Measurements from ENCODE around the gene SIPA1L2.
A peak's percentile ranks its signal among the peaks of the same experiment; 100 is the strongest.

The SIPA1L2 gene

DNA sequence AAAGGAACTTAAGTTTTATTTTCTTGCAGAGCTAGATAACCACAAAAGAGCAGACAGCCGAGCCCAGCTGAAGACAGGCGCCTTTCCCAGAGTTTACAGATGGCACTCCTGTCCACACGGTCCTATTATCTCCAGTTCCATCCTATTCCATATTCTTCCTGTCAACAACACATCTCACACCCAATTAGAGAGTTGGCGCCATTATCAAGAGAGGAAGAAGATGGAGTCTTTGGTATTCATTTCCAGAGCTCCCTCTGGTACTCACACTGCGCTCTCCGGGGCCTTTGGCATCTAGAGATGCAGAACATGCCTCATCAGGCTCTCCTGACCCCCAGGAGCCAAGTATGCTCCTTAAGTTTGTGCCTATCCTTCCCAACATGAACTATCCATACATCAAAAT is 43.3 kb upstream of the SIPA1L2 start (continued):
- TF ChIP-seq, protein P1, sequence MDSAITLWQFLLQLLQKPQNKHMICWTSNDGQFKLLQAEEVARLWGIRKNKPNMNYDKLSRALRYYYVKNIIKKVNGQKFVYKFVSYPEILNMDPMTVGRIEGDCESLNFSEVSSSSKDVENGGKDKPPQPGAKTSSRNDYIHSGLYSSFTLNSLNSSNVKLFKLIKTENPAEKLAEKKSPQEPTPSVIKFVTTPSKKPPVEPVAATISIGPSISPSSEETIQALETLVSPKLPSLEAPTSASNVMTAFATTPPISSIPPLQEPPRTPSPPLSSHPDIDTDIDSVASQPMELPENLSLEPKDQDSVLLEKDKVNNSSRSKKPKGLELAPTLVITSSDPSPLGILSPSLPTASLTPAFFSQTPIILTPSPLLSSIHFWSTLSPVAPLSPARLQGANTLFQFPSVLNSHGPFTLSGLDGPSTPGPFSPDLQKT (IDR thresholded peaks at IDR 0.05; ENCODE audit: borderline replicate concordance, low read depth, low read length), result no peak
- TF ChIP-seq ZNF221 (tag by site-specific recombination; IDR thresholded peaks at IDR 0.05; ENCODE audit: borderline replicate concordance), result no peak
- no peak for TF ChIP-seq ZNF596 (tag by site-specific recombination; IDR thresholded peaks at IDR 0.05)
- TF ChIP-seq ZIC2 (tag by site-specific recombination; IDR thresholded peaks at IDR 0.05), result no peak
- TF ChIP-seq ZNF335 (tag by site-specific recombination; conservative IDR thresholded peaks at IDR 0.05), result no peak
- no peak for TF ChIP-seq SCRT1 (tag by site-specific recombination; IDR thresholded peaks at IDR 0.05; ENCODE audit: borderline replicate concordance)
- no peak for TF ChIP-seq ZFHX2 (tag by site-specific recombination; conservative IDR thresholded peaks at IDR 0.05)

DNA sequence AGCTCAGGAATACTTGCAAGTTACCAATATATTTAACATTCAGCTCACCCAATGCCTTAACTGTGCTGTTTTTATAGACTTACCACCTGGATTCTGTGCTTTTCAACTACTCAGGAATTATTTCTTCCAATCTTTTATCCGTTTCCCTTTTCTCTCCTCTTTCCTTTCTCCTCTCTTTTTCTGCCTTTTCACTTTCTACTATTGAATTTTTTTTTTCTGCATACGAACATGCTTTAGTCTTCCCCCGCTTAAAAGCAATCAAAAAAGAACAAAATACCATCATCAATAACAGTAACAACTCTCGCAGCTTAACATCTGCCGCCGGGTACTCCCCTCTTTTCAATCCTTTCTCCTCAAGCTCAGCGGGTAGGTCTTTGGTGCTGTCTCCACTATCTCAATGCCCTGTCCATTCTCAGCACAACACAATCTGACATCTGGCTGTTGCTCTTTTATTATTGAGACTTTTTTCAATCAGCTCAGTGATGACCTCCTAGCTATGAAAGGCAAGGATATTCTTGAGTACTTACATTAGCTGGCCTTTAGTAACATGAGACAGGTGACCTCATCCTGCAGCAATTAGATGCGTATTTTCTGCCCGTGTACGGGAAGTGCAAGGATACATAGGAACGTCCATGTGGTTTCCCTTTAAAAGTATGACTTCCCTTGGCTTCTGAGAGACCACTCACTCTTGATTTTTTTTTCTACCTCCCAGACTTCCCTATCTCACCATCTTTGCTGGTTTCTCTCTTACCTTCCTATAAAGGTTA is 40.2 kb upstream of the SIPA1L2 start:
- CTCF ChIA-PET, result interaction anchor here (0.6 to 1.5 kb wide), 4 partner anchors 32 to 863 kb away, joined by 3 to 6 read pairs (median 3); no protein-coding TSS in a partner anchor
- Histone ChIP-seq H3K36me3 (ENCODE audit: control insufficient read depth in 2 of 2, insufficient read depth in 1 of 2, low read length in 2 of 2) (no peaks in the 10 kb centered on the region), H3K27ac (ENCODE audit: extremely low read depth, low read depth, low read length) (no peak overlapping the region; the same call in 1 of the 2 replicates), H3K4me3 (ENCODE audit: low read depth, low read length) (no peak overlapping the region), H3K9me3 (ENCODE audit: control insufficient read depth, insufficient read depth, low read depth, low read length) (no peaks in the 10 kb centered on the region), H3K4me1 (ENCODE audit: control insufficient read depth, insufficient read depth, low read length) (peaks cover 9% of the 10 kb centered on the region; the same call in 1 of the 2 replicates)
- POLR2A ChIA-PET, result interaction anchor here (0.7 to 1.1 kb wide), 3 partner anchors 15 to 870 kb away, joined by 3 to 4 read pairs (median 3); no protein-coding TSS in a partner anchor
- TF ChIP-seq ZXDB (tag by site-specific recombination; IDR thresholded peaks at IDR 0.05), result peak; percentile 90
- TF ChIP-seq KLF9 (tag by site-specific recombination; IDR thresholded peaks at IDR 0.05; ENCODE audit: low read depth), result no peak
- 0 out of 2 replicates have a peak, but pooled peaks have one; percentile 62 for TF ChIP-seq KLF16 (tag by site-specific recombination; IDR thresholded peaks at IDR 0.05)
- TF ChIP-seq ZFP69B (tag by site-specific recombination; IDR thresholded peaks at IDR 0.05), result peak; percentile 88
- no peak for TF ChIP-seq ZNF169 (tag by site-specific recombination; IDR thresholded peaks at IDR 0.05)
- TF ChIP-seq ZNF366 (tag by site-specific recombination; conservative IDR thresholded peaks at IDR 0.05), result peak; percentile 94
- peak; percentile 29; the same call in 1 of the 2 replicates for TF ChIP-seq OSR2 (tag by site-specific recombination; IDR thresholded peaks at IDR 0.05)
- TF ChIP-seq ZNF677 (tag by site-specific recombination; IDR thresholded peaks at IDR 0.05), result no peak
- peak; percentile 97 for TF ChIP-seq PRDM1 (tag by site-specific recombination; IDR thresholded peaks at IDR 0.05)
- TF ChIP-seq, protein P2, sequence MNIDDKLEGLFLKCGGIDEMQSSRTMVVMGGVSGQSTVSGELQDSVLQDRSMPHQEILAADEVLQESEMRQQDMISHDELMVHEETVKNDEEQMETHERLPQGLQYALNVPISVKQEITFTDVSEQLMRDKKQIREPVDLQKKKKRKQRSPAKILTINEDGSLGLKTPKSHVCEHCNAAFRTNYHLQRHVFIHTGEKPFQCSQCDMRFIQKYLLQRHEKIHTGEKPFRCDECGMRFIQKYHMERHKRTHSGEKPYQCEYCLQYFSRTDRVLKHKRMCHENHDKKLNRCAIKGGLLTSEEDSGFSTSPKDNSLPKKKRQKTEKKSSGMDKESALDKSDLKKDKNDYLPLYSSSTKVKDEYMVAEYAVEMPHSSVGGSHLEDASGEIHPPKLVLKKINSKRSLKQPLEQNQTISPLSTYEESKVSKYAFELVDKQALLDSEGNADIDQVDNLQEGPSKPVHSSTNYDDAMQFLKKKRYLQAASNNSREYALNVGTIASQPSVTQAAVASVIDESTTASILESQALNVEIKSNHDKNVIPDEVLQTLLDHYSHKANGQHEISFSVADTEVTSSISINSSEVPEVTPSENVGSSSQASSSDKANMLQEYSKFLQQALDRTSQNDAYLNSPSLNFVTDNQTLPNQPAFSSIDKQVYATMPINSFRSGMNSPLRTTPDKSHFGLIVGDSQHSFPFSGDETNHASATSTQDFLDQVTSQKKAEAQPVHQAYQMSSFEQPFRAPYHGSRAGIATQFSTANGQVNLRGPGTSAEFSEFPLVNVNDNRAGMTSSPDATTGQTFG (tag by site-specific recombination; IDR thresholded peaks at IDR 0.05; ENCODE audit: borderline replicate concordance), result no peak
- TF ChIP-seq ZNF624 (tag by site-specific recombination; IDR thresholded peaks at IDR 0.05), result no peak
- TF ChIP-seq, protein P3, sequence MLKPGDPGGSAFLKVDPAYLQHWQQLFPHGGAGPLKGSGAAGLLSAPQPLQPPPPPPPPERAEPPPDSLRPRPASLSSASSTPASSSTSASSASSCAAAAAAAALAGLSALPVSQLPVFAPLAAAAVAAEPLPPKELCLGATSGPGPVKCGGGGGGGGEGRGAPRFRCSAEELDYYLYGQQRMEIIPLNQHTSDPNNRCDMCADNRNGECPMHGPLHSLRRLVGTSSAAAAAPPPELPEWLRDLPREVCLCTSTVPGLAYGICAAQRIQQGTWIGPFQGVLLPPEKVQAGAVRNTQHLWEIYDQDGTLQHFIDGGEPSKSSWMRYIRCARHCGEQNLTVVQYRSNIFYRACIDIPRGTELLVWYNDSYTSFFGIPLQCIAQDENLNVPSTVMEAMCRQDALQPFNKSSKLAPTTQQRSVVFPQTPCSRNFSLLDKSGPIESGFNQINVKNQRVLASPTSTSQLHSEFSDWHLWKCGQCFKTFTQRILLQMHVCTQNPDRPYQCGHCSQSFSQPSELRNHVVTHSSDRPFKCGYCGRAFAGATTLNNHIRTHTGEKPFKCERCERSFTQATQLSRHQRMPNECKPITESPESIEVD (tag by site-specific recombination; IDR thresholded peaks at IDR 0.05), result peak; percentile 83
- no peak for TF ChIP-seq ZNF473 (tag by site-specific recombination; IDR thresholded peaks at IDR 0.05)
- TF ChIP-seq EGR2 (tag by site-specific recombination; IDR thresholded peaks at IDR 0.05; ENCODE audit: low read depth), result no peak
- TF ChIP-seq ZNF792 (tag by site-specific recombination; IDR thresholded peaks at IDR 0.05), result peak; percentile 66; the same call in 1 of the 2 replicates
- TF ChIP-seq, protein P4, sequence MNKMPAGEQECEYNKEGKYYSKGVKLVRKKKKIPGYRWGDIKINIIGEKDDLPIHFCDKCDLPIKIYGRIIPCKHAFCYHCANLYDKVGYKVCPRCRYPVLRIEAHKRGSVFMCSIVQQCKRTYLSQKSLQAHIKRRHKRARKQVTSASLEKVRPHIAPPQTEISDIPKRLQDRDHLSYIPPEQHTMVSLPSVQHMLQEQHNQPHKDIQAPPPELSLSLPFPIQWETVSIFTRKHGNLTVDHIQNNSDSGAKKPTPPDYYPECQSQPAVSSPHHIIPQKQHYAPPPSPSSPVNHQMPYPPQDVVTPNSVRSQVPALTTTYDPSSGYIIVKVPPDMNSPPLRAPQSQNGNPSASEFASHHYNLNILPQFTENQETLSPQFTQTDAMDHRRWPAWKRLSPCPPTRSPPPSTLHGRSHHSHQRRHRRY (tag by site-specific recombination; IDR thresholded peaks at IDR 0.05), result no peak
- TF ChIP-seq, protein P5, sequence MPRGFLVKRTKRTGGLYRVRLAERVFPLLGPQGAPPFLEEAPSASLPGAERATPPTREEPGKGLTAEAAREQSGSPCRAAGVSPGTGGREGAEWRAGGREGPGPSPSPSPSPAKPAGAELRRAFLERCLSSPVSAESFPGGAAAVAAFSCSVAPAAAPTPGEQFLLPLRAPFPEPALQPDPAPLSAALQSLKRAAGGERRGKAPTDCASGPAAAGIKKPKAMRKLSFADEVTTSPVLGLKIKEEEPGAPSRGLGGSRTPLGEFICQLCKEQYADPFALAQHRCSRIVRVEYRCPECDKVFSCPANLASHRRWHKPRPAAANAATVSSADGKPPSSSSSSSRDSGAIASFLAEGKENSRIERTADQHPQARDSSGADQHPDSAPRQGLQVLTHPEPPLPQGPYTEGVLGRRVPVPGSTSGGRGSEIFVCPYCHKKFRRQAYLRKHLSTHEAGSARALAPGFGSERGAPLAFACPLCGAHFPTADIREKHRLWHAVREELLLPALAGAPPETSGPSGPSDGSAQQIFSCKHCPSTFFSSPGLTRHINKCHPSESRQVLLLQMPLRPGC (tag by site-specific recombination; IDR thresholded peaks at IDR 0.05), result peak; percentile 98
- TF ChIP-seq TRIM28 (IDR thresholded peaks at IDR 0.05; ENCODE audit: borderline replicate concordance, low read length), result peak; percentile 77
- TF ChIP-seq ZBTB17 (tag by site-specific recombination; IDR thresholded peaks at IDR 0.05), result peak; percentile 68
- TF ChIP-seq ZNF324 (tag by site-specific recombination; IDR thresholded peaks at IDR 0.05), result peak; percentile 86
- TF ChIP-seq SP3 (tag by site-specific recombination; IDR thresholded peaks at IDR 0.05), result peak; percentile 41

Data from HEK293 (cell line).